Breast epithelium (tissue), 4 donors: Measurements from ENCODE around the gene DKK3. TPM values are rescaled to one million over a fixed set of nuclear protein-coding genes. Genes with fewer than 3 reads are reported as not detected.

ENCODE experiments used
- DNase-seq, 2 donors: peaks; one replicate each; pipeline ENCODE4 v3.0.0-alpha.2; 2019; ENCODE audit warnings: low spot score in 2 of 2
- H3K27ac ChIP-seq, 2 donors: fragments of 200-600 bp; sonication (generic) in 1 of 2; one replicate each; pipeline ENCODE4 v1.5.1; 2016 to 2019; ENCODE audit warnings: mild to moderate bottlenecking in 1 of 2
- H3K27me3 ChIP-seq, 2 donors: fragments of 200-600 bp; sonication (generic) in 1 of 2; one replicate each; pipeline versions ENCODE4 v1.5.1 to v1.6.0; 2017 to 2019; ENCODE audit warnings: control low read depth in 1 of 2, mild to moderate bottlenecking in 1 of 2
- H3K36me3 ChIP-seq: fragments of 200-600 bp; one replicate; pipeline ENCODE4 v1.5.1; 2019
- H3K4me1 ChIP-seq, 2 donors: fragments of 200-600 bp; sonication (generic); one replicate each; pipeline ENCODE4 v1.5.1; 2016 to 2019; ENCODE audit warnings: control low read depth in 1 of 2
- H3K4me3 ChIP-seq, 3 donors: fragments of 200-600 bp; sonication (generic); 1 replicate in 2 of 3; 2 replicates in 1 of 3; pipeline ENCODE4 v1.5.1; 2016 to 2019; ENCODE audit warnings: mild to moderate bottlenecking in 3 of 3, moderate library complexity in 2 of 3
- H3K9me3 ChIP-seq, 2 donors: fragments of 200-600 bp; sonication (generic) in 1 of 2; one replicate each; pipeline ENCODE4 v1.5.1; 2016 to 2019; ENCODE audit warnings: control low read depth in 1 of 2
- CTCF ChIP-seq, 3 donors: fragments of 450-650 bp; IDR thresholded peaks; one replicate each; pipeline ENCODE4 v1.5.1; 2016 to 2017; ENCODE audit warnings: antibody characterized with exemption in 3 of 3, mild to moderate bottlenecking in 3 of 3, moderate library complexity in 3 of 3
- POLR2A ChIP-seq: fragments of 450-650 bp; IDR thresholded peaks from one replicate; pipeline ENCODE4 v1.6.1; 2016; ENCODE audit warnings: antibody characterized with exemption, mild to moderate bottlenecking, moderate library complexity
- POLR2AphosphoS5 ChIP-seq, 3 donors: sonication (generic); formaldehyde crosslinking; IDR thresholded peaks; one replicate each; pipeline ENCODE4 v1.6.1; 2017; ENCODE audit warnings: antibody characterized with exemption in 3 of 3
- intact Hi-C: fragments of 100-400 bp; cut with DNase I; formaldehyde crosslinking; loops from one replicate; pipeline ENCODE4 v1.15.1; 2023; ENCODE audit warnings: low total_unique reads
- total RNA-seq, 3 donors: library from RNA; depleted of rRNA; stranded (reverse); fragments of >200 nt; gene quantifications; one replicate each; pipeline ENCODE4 v1.1.0, GENCODE V29; 2016

The DKK3 gene
- total RNA-seq, 3 donors from 2014 or later = 18.2 to 88.5 (median 87.1) TPM

GRCh38 chr11:11973361-11973800, 35.0 kb downstream of the DKK3 start:
- intact Hi-C loops = no loop called here
- H3K36me3 ChIP-seq = no peaks in the 10 kb centered on the region
- peak in 1 of 2 donors; percentile 67 for DNase-seq

DNA sequence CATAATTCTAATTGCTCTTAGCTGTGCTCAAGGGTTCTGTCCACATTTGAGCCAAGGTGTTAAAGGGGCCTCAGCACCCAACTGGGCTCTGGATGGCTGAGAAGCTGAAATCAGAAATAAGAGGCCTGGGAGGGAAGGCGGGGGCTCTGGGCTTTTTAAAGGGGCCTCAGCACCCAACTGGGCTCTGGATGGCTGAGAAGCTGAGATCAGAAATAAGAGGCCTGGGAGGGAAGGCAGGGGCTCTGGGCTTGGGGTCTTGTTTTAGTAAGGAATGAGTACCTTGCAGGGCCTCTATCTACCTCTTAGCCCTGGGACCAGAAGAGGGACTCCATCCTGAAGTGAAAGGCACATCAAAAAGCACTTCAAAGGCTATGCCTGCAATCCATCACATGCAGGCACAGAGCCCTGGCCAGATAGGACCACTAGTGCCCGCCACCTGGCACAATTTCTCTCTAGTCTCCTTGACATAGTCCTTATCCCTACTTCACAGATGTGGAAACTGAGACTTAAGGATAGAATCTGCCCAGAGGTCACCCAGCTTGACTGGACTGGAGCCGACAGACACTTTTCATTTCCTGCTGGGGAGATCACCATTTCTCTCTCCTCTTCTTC, 35.6 kb downstream of the DKK3 start:
- Histone ChIP-seq H3K36me3 (no peaks in the 10 kb centered on the region), H3K9me3 (no peaks in the 10 kb centered on the region), H3K27ac (peak overlapping the region; percentile 62 to 65), H3K4me3 (no peak overlapping the region), H3K4me1 (peaks cover 6 to 22% of the 10 kb centered on the region in 2 donors), H3K27me3 (no peaks in the 10 kb centered on the region)
- no peak for DNase-seq
- intact Hi-C loops = no loop called here
- TF ChIP-seq CTCF (IDR thresholded peaks at IDR 0.05) = no peak
- no peak for TF ChIP-seq POLR2A
- TF ChIP-seq POLR2AphosphoS5 (IDR thresholded peaks at IDR 0.05) = no peak

More at GRCh38 chr11:11973361-11973800, 35.0 kb downstream of the DKK3 start:
- Histone ChIP-seq H3K4me3 (no peak overlapping the region), H3K4me1 (peaks cover 6 to 22% of the 10 kb centered on the region in 2 donors), H3K27me3 (no peaks in the 10 kb centered on the region), H3K27ac (peak overlapping the region; percentile 62 to 65), H3K9me3 (no peaks in the 10 kb centered on the region)
- TF ChIP-seq CTCF (IDR thresholded peaks at IDR 0.05) = no peak
- no peak for TF ChIP-seq POLR2AphosphoS5 (IDR thresholded peaks at IDR 0.05)
- TF ChIP-seq POLR2A = no peak

DNA sequence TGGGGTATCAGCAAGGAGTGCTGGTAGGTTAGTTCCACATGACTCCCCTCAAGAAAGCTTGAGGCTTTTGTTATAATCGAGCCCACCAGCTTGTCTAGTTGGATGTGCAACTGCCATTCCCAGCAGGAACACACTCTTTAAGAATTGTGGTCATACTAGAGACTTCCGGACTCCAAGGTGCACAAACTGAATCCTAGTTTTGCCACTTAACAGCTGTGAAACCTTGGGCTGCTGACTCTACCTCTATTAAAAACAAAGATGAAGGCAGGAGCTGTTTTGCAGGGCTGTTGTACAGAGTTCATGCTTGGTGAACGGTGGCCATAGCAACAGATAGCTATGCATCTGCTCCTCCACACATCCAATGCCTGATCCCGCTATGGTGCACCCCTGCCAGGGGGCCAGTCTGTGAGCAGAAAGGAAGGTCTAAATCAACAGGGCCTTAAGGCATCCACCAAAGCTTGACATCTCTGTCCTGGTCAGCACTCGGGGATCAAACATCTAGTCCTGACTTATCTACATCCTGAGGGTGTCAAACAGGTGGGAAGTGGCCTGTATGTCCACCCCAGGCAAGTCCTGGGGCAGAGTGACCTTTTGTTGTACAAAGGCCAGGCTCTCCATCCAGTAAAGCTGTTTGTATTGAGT, 36.4 kb downstream of the DKK3 start:
- no peaks in the 10 kb centered on the region for H3K9me3 ChIP-seq
- no peaks in the 10 kb centered on the region for H3K27me3 ChIP-seq
- no peak for TF ChIP-seq POLR2A
- TF ChIP-seq POLR2AphosphoS5 (IDR thresholded peaks at IDR 0.05) = no peak
- H3K4me1 ChIP-seq = peaks cover 6 to 17% of the 10 kb centered on the region in 2 donors
- no peak overlapping the region for H3K4me3 ChIP-seq
- DNase-seq = no peak
- intact Hi-C loops = no loop called here
- peak overlapping the region; percentile 62 to 65 for H3K27ac ChIP-seq
- no peaks in the 10 kb centered on the region for H3K36me3 ChIP-seq

- Histone ChIP-seq H3K4me3 (no peak overlapping the region), H3K27ac (no peak overlapping the region), H3K36me3 (no peaks in the 10 kb centered on the region), H3K27me3 (no peaks in the 10 kb centered on the region), H3K4me1 (peaks cover 2 to 8% of the 10 kb centered on the region in 2 donors), H3K9me3 (no peaks in the 10 kb centered on the region)
- intact Hi-C loops = no loop called here
- TF ChIP-seq CTCF (IDR thresholded peaks at IDR 0.05) (no peak), POLR2AphosphoS5 (IDR thresholded peaks at IDR 0.05) (no peak), POLR2A (no peak)
- DNase-seq = no peak
These were observed 37.9 kb downstream of the DKK3 start for GRCh38 chr11:11970556-11970955.

DNA sequence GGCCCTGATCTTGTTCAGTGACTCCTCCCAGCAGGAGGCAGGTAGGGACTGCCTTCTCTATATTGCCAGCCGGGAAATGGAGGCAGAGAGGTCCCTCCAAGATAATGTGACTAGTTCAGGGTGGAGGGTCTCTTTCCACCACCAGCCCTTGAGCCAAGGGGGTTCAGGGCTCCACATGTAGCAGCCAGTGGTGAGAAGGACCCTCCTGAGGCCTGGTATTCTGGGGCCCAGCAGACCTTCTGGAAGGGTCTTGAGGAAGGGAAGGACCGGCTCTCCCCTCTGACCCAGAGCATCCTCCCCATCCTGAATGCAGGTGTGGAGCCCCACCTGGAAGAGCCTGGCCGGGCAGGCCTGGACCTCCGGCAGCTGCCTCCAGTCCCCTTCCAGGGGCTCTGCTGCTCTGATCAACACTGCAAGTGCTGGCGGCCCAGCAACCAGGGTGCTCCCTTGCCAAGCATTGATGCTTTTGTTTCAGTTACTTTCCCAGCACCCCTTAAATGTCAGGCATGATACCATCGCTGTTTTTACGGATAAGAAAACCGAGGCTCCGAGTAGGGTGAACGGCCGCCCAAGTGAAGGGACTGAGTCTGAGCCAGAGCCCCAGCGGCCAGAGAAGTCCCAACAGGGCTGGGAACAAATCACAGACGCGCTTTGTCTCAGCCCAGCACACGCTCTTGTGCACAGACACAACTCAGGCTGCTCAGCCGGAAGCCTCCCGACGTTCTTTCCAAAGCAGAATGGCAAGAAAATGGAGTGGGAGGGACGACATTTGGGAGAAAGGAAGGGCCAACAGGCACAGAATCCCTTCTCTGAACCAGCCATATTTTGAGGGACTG, 38.8 kb downstream of the DKK3 start:
- Histone ChIP-seq H3K27me3 (no peaks in the 10 kb centered on the region), H3K9me3 (no peaks in the 10 kb centered on the region), H3K4me1 (peaks cover 2 to 8% of the 10 kb centered on the region in 2 donors), H3K36me3 (no peaks in the 10 kb centered on the region), H3K4me3 (no peak overlapping the region), H3K27ac (peak overlapping the region in 1 of 2 donors; percentile 66)
- TF ChIP-seq CTCF (IDR thresholded peaks at IDR 0.05) (no peak), POLR2AphosphoS5 (IDR thresholded peaks at IDR 0.05) (no peak), POLR2A (no peak)
- DNase-seq = no peak
- intact Hi-C loops = no loop called here
